HEK293 (cell line): Measurements from ENCODE around the gene CDC40.

Experiments used
- CTCF ChIA-PET: fragments of 350-600 bp; formaldehyde crosslinking; extraction: SDS; loops from one replicate; lab custom pipeline; 2021; ENCODE audit warnings: antibody characterized with exemption; lab: Yijun Ruan, JAX
- POLR2A ChIA-PET: fragments of 300-600 bp; formaldehyde crosslinking; extraction: SDS; loops from one replicate; lab custom pipeline; 2020; ENCODE audit warnings: antibody characterized with exemption, inconsistent platforms; lab: Yijun Ruan, JAX
- H3K27ac ChIP-seq: fragments of 200-500 bp; sonication (Bioruptor generic); 2 replicates; pipeline ENCODE4 v1.5.1; 2014; ENCODE audit warnings: low read depth, low read length, control low read depth, inconsistent platforms; ENCODE audit errors: extremely low read depth
- H3K36me3 ChIP-seq, 2 experiments: fragments of 200-500 bp in 1 of 2; sonication (Bioruptor generic) in 1 of 2; 1 replicate in 1 of 2; 2 replicates in 1 of 2; pipeline ENCODE4 v1.5.1; 2014 to 2017; ENCODE audit warnings: inconsistent platforms in 2 of 2, low read length in 2 of 2; ENCODE audit not compliant: control insufficient read depth in 2 of 2, insufficient read depth in 1 of 2
- H3K4me1 ChIP-seq: fragments of 200-500 bp; sonication (Bioruptor generic); 2 replicates; pipeline ENCODE4 v1.5.1; 2014; ENCODE audit warnings: mild to moderate bottlenecking, low read length, inconsistent platforms; ENCODE audit not compliant: control insufficient read depth, insufficient read depth
- H3K4me3 ChIP-seq: 2 replicates; pipeline ENCODE4 v1.5.1; 2011; ENCODE audit warnings: low read depth, mild to moderate bottlenecking, control low read depth, low read length, moderate library complexity
- H3K9me3 ChIP-seq: fragments of 200-500 bp; sonication (Bioruptor generic); 2 replicates; pipeline ENCODE4 v1.5.1; 2014; ENCODE audit warnings: low read depth, low read length, inconsistent platforms; ENCODE audit not compliant: control insufficient read depth, insufficient read depth
- BCL11B ChIP-seq: fragments of 450-650 bp; formaldehyde crosslinking; IDR thresholded peaks from 2 replicates; pipeline ENCODE4 v1.5.1; 2016; ENCODE audit warnings: low read depth, missing biosample characterization, missing genetic modification characterization
- ELK4 ChIP-seq: IDR thresholded peaks from 2 replicates; pipeline ENCODE4 v1.6.1; 2011; ENCODE audit warnings: mild to moderate bottlenecking, low read depth, low read length, borderline replicate concordance
- HIC1 ChIP-seq: fragments of 450-650 bp; formaldehyde crosslinking; IDR thresholded peaks from 2 replicates; pipeline ENCODE4 v1.5.1; 2016; ENCODE audit warnings: missing biosample characterization, missing genetic modification characterization
- IKZF3 ChIP-seq: fragments of 450-650 bp; IDR thresholded peaks from 2 replicates; pipeline ENCODE4 v1.5.0; 2018; ENCODE audit warnings: missing biosample characterization, mild to moderate bottlenecking, missing genetic modification characterization, moderate library complexity
- MYNN ChIP-seq: fragments of 450-650 bp; formaldehyde crosslinking; IDR thresholded peaks from 2 replicates; pipeline ENCODE4 v1.5.1; 2016; ENCODE audit warnings: missing biosample characterization, missing genetic modification characterization, borderline replicate concordance
- MZF1 ChIP-seq: fragments of 450-650 bp; formaldehyde crosslinking; IDR thresholded peaks from 2 replicates; pipeline ENCODE4 v1.5.1; 2017; ENCODE audit warnings: missing biosample characterization, missing genetic modification characterization, borderline replicate concordance
- OVOL3 ChIP-seq: fragments of 450-650 bp; formaldehyde crosslinking; IDR thresholded peaks from 2 replicates; pipeline ENCODE4 v1.5.1; 2016; ENCODE audit warnings: missing biosample characterization, missing genetic modification characterization
- SALL2 ChIP-seq: fragments of 450-650 bp; formaldehyde crosslinking; IDR thresholded peaks from 2 replicates; pipeline ENCODE4 v1.5.0; 2017; ENCODE audit warnings: missing biosample characterization, mild to moderate bottlenecking, missing genetic modification characterization, borderline replicate concordance
- YY2 ChIP-seq: fragments of 450-650 bp; formaldehyde crosslinking; IDR thresholded peaks from 2 replicates; pipeline ENCODE4 v1.5.1; 2016; ENCODE audit warnings: missing biosample characterization, missing genetic modification characterization
- ZBTB11 ChIP-seq: fragments of 450-650 bp; formaldehyde crosslinking; conservative IDR thresholded peaks from 2 replicates; pipeline ENCODE4 v1.5.1; 2016; ENCODE audit warnings: low read depth, missing biosample characterization, missing genetic modification characterization
- ZFHX2 ChIP-seq: fragments of 450-650 bp; formaldehyde crosslinking; conservative IDR thresholded peaks from 2 replicates; pipeline ENCODE4 v1.5.1; 2016; ENCODE audit warnings: missing biosample characterization, missing genetic modification characterization
- ZNF121 ChIP-seq: fragments of 450-650 bp; formaldehyde crosslinking; IDR thresholded peaks from 2 replicates; pipeline ENCODE4 v1.5.1; 2016; ENCODE audit warnings: missing biosample characterization, missing genetic modification characterization
- ZNF423 ChIP-seq: fragments of 450-650 bp; formaldehyde crosslinking; IDR thresholded peaks from 2 replicates; pipeline ENCODE4 v1.5.1; 2016; ENCODE audit warnings: missing biosample characterization, missing genetic modification characterization
- ZNF510 ChIP-seq: fragments of 450-650 bp; formaldehyde crosslinking; IDR thresholded peaks from 2 replicates; pipeline ENCODE4 v1.5.1; 2018; ENCODE audit warnings: mild to moderate bottlenecking, missing genetic modification characterization, missing biosample characterization; ENCODE audit not compliant: insufficient replicate concordance
- ZNF629 ChIP-seq: fragments of 450-650 bp; formaldehyde crosslinking; IDR thresholded peaks from 2 replicates; pipeline ENCODE4 v1.5.1; 2017; ENCODE audit warnings: missing biosample characterization, missing genetic modification characterization
- ZNF654 ChIP-seq: fragments of 450-650 bp; formaldehyde crosslinking; IDR thresholded peaks from 2 replicates; pipeline ENCODE4 v1.5.1; 2016; ENCODE audit warnings: low read depth, missing biosample characterization, missing genetic modification characterization
- ZNF658 ChIP-seq: fragments of 450-650 bp; formaldehyde crosslinking; IDR thresholded peaks from 2 replicates; pipeline ENCODE4; 2016; ENCODE audit warnings: missing biosample characterization, missing genetic modification characterization
- ZNF692 ChIP-seq: fragments of 450-650 bp; formaldehyde crosslinking; IDR thresholded peaks from 2 replicates; pipeline ENCODE4 v1.5.1; 2016; ENCODE audit warnings: missing biosample characterization, missing genetic modification characterization
- ZNF701 ChIP-seq: fragments of 450-650 bp; formaldehyde crosslinking; IDR thresholded peaks from 2 replicates; pipeline ENCODE4 v1.5.1; 2016; ENCODE audit warnings: missing biosample characterization, missing genetic modification characterization
- ZNF792 ChIP-seq: fragments of 450-650 bp; formaldehyde crosslinking; IDR thresholded peaks from 2 replicates; pipeline ENCODE4 v1.5.1; 2016; ENCODE audit warnings: missing biosample characterization, missing genetic modification characterization
- ZSCAN4 ChIP-seq: fragments of 450-650 bp; formaldehyde crosslinking; IDR thresholded peaks from 2 replicates; pipeline ENCODE4 v1.5.1; 2017; ENCODE audit warnings: missing biosample characterization, missing genetic modification characterization

The CDC40 gene

GRCh38 chr6:110221738-110222137, 41.5 kb downstream of the CDC40 start:
- Histone ChIP-seq H3K4me3 (no peak overlapping the region), H3K36me3 (peaks cover 29 to 75% of the 10 kb centered on the region in 2 experiments), H3K4me1 (no peaks in the 10 kb centered on the region), H3K27ac (no peak overlapping the region), H3K9me3 (no peaks in the 10 kb centered on the region)
- POLR2A ChIA-PET, result interaction anchor here (0.6 kb wide), 1 partner anchor 182 kb away, joined by 3 read pairs; no protein-coding TSS in a partner anchor
- CTCF ChIA-PET, result no interaction called here
- TF ChIP-seq ZFHX2 (tag by site-specific recombination) (no peak), ZNF654 (tag by site-specific recombination) (no peak), ZNF792 (tag by site-specific recombination) (no peak), ELK4 (no peak), ZNF121 (tag by site-specific recombination) (no peak)

- Histone ChIP-seq H3K9me3 (no peaks in the 10 kb centered on the region), H3K4me3 (no peak overlapping the region), H3K27ac (no peak overlapping the region), H3K36me3 (peaks cover 23 to 57% of the 10 kb centered on the region in 2 experiments), H3K4me1 (no peaks in the 10 kb centered on the region)
- no peak for TF ChIP-seq ZBTB11 (tag by site-specific recombination)
- no peak for TF ChIP-seq ZNF692 (tag by site-specific recombination)
- no peak for TF ChIP-seq HIC1 (tag by site-specific recombination)
- TF ChIP-seq ZNF510 (tag by site-specific recombination), result no peak
- TF ChIP-seq ZSCAN4 (tag by site-specific recombination), result no peak
- no peak for TF ChIP-seq BCL11B (tag by site-specific recombination)
- TF ChIP-seq ZNF658 (tag by site-specific recombination), result no peak
- no peak for TF ChIP-seq YY2 (tag by site-specific recombination)
- TF ChIP-seq ZNF701, result no peak
- no peak for TF ChIP-seq ZNF423 (tag by site-specific recombination)
- TF ChIP-seq MYNN (tag by site-specific recombination), result no peak
- TF ChIP-seq ZNF629 (tag by site-specific recombination), result no peak
- no peak for TF ChIP-seq SALL2 (tag by site-specific recombination)
- TF ChIP-seq IKZF3 (tag by site-specific recombination), result no peak
- TF ChIP-seq OVOL3 (tag by site-specific recombination), result no peak
- TF ChIP-seq MZF1 (tag by site-specific recombination), result no peak
- CTCF ChIA-PET, result no interaction called here
- POLR2A ChIA-PET, result no interaction called here
These were observed 46.0 kb downstream of the CDC40 start for GRCh38 chr6:110226261-110226660.
